HUES64 (cell line): ENCODE results near the gene MMP3.

Experiments
- H3K27ac ChIP-seq: 2 replicates; pipeline ENCODE4 v1.7.0; 2013; ENCODE audit warnings: low read depth, low read length, inconsistent platforms
- H3K27me3 ChIP-seq: 2 replicates; pipeline ENCODE4 v1.6.1; 2013; ENCODE audit warnings: mild to moderate bottlenecking, low read length; ENCODE audit not compliant: insufficient read depth
- H3K36me3 ChIP-seq: 2 replicates; pipeline ENCODE4 v1.6.1; 2013; ENCODE audit warnings: mild to moderate bottlenecking, low read length; ENCODE audit not compliant: insufficient read depth
- H3K4me1 ChIP-seq: 2 replicates; pipeline ENCODE4 v1.6.1; 2013; ENCODE audit warnings: mild to moderate bottlenecking, low read length, moderate library complexity; ENCODE audit not compliant: insufficient read depth
- H3K4me3 ChIP-seq: 2 replicates; pipeline ENCODE4 v1.5.1; 2013; ENCODE audit warnings: mild to moderate bottlenecking, low read length, moderate library complexity
- H3K9ac ChIP-seq: 2 replicates; pipeline ENCODE4 v1.6.1; 2013; ENCODE audit warnings: mild to moderate bottlenecking, low read depth, low read length
- H3K9me3 ChIP-seq: 2 replicates; pipeline ENCODE4 v1.6.1; 2013; ENCODE audit warnings: low read depth, low read length; ENCODE audit not compliant: insufficient read depth
- WGBS: fragments of 150-250, 120-280 bp; methylation state at CpG from one replicate; pipeline ENCODE4 v1.1.7; 2013; ENCODE audit warnings: missing lambda C conversion rate; 5-methylcytosine and 5-hydroxymethylcytosine counted together

The MMP3 gene

DNA sequence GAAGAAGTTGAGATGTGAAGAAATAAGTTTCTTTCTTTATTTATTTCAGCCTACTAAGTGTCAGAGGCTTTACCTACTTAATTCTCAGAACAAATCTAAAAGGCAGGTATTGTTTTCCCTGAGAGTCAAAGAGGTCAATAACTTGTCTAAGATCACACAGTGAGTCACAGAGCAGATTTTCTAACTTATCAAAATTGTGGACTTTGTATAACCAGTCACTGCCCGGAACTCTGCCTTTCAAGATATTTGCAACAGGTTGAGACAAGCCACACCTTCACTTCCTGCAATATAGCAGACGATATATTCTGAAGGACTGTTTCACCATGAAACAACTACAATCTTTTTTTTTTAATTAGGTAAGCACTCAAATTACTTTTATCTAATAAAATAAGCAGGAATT lies 10.5 kb upstream of the MMP3 start:
- Histone ChIP-seq H3K27me3 (no peaks in the 10 kb centered on the region), H3K9ac (no peak overlapping the region), H3K4me1 (no peaks in the 10 kb centered on the region), H3K9me3 (no peaks in the 10 kb centered on the region), H3K36me3 (no peaks in the 10 kb centered on the region), H3K4me3 (no peak overlapping the region), H3K27ac (no peak overlapping the region)
- 89% methylated on average over 2 of the region's 2 CpGs for WGBS

DNA sequence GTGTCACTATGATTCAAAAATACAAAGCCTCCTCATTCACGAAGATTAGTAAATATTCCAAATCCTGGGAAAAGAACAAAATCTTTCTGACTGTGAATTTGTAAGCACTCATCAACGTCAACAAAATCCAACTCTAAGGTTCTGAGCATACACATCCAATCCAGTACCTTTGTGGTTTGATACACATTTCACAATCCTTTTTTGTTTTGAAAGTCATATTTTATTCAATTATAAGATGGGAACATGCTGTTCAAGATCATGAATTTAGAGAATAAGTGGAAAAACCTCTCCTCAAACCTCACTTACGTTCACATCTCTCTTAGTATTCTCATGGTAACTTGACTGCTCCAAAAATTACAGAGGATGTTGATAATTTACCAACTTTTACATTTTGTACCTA lies 9.6 kb upstream of the MMP3 start:
- H3K27ac ChIP-seq: no peak overlapping the region
- no peaks in the 10 kb centered on the region for H3K4me1 ChIP-seq
- no peaks in the 10 kb centered on the region for H3K9me3 ChIP-seq
- no peaks in the 10 kb centered on the region for H3K36me3 ChIP-seq
- H3K27me3 ChIP-seq: no peaks in the 10 kb centered on the region
- no peak overlapping the region for H3K9ac ChIP-seq
- no peak overlapping the region for H3K4me3 ChIP-seq
- WGBS: 83% methylated on average over 3 of the region's 3 CpGs

DNA sequence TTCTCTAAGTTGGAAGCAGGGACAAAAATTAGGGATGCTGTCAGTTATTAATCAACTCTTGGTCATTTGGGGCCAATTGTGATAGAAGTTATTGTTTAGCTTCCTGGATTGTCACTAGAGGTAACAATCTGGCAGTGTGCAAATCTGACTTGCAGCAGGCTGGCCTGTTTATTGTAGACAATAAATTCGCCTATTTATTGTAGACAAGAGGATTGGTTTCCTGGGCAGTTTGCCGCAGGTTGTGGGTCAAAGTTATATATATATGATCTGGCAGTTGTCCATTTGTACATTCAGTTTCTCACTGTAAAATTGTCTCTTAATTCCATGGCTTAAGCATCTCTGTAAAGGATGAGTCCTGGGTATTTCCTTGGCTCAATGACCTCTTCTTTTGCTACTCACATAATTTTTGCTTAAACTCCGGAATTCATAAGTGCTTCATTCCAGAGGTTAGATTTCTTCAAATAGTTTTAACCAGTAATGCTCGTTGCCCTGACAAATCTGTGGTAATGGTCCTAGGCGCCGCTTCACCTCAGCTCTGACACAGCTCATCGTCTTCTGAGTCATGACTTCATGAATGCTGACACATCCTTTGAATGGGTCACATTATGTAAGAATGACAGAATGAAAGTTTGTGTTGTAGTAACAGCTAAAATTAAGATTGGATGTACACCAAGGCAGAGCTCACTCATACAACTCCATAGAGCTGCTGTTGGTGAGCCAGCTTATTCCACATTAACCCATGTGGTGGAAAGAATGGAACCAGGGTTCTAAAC lies 7.8 kb upstream of the MMP3 start:
- no peaks in the 10 kb centered on the region for H3K27me3 ChIP-seq
- no peaks in the 10 kb centered on the region for H3K9me3 ChIP-seq
- H3K27ac ChIP-seq: no peak overlapping the region
- 93% methylated on average over 7 of the region's 7 CpGs for WGBS
- no peak overlapping the region for H3K4me3 ChIP-seq
- H3K36me3 ChIP-seq: no peaks in the 10 kb centered on the region
- H3K9ac ChIP-seq: no peak overlapping the region
- no peaks in the 10 kb centered on the region for H3K4me1 ChIP-seq

DNA sequence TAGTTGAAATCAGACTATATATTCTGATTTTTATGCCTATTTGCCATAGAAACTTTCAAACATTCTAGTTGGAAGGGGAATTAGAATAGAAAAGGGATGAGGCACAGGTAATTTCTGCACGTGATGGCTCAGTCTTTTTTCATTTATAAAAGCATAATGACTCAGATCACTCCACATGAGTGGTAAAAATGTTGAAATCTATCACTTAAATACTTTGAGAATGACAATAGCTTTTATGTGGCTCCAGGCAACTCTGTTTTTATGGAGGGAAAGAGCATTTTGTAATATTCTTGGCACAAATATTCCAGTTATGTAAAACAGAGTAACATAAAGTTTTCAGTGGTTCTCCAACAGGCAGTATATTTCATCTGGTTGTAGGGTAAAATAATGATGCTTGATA lies 5.9 kb upstream of the MMP3 start:
- Histone ChIP-seq H3K27me3 (no peaks in the 10 kb centered on the region), H3K4me1 (no peaks in the 10 kb centered on the region), H3K9me3 (no peaks in the 10 kb centered on the region), H3K36me3 (no peaks in the 10 kb centered on the region), H3K27ac (no peak overlapping the region), H3K9ac (no peak overlapping the region), H3K4me3 (no peak overlapping the region)
- WGBS: no CpG with 5 or more reads among the region's 1 CpG

DNA sequence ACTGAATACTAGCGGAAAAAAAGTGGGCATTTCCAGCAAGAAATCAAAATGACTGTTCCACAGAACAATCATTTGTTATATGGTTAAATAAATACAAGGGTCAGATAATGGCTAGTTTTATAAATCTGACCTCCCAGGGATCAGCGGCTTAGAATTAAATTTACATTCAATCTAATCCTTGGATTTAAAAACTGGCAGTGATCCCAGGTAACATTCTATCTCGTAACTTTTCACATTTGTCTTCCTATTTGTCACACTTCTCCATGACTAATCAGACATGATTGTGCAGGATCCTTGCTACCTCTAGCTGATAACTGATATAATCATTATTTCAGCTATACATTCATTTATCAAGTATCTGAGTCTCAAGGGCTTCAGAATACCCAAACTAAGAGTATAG lies 2.9 kb upstream of the MMP3 start:
- Histone ChIP-seq H3K27ac (no peak overlapping the region), H3K4me1 (no peaks in the 10 kb centered on the region), H3K9ac (no peak overlapping the region), H3K9me3 (no peaks in the 10 kb centered on the region), H3K4me3 (no peak overlapping the region), H3K27me3 (no peaks in the 10 kb centered on the region), H3K36me3 (no peaks in the 10 kb centered on the region)
- 93% methylated on average over 3 of the region's 3 CpGs for WGBS

DNA sequence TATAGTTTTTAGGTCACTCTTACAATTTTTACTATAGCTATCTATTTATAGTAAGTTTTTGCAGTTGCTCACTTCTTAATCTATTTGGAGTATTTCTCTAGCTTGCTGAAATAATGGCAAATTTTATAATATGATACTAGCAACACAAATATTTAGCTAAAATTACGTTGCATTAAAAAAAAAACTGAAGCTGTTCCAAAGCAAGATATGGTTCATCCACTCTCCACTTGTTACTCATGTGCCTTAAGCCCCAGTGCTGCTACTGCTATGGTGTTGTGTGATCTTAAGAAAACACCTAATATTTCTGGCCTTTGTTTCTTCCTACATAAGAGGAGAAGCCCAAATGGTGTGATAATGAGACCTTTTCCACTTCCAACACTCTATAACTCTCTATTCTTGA lies 479 bp downstream of the MMP3 start:
- WGBS: 100% methylated on average over 1 of the region's 1 CpG
- no peak overlapping the region for H3K9ac ChIP-seq
- no peak overlapping the region for H3K4me3 ChIP-seq
- no peaks in the 10 kb centered on the region for H3K9me3 ChIP-seq
- no peaks in the 10 kb centered on the region for H3K4me1 ChIP-seq
- no peak overlapping the region for H3K27ac ChIP-seq
- no peaks in the 10 kb centered on the region for H3K27me3 ChIP-seq
- no peaks in the 10 kb centered on the region for H3K36me3 ChIP-seq

DNA sequence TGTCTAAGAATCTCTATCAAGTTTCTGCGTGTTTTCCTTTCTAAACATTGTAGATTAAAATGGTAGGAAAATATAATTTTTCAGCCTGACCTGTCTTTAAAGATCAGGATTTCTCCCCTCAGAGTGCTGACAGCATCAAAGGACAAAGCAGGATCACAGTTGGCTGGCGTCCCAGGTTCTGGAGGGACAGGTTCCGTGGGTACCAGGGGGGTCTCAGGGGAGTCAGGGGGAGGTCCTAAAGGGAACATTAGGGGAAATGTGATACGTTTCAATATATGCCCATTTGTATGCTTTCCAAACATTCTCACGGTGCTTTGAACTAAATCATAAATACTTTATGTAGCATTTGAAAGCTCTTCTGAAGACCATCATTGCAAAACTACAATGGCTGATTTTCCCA lies 3.4 kb downstream of the MMP3 start:
- Histone ChIP-seq H3K9ac (no peak overlapping the region), H3K4me3 (no peak overlapping the region), H3K9me3 (no peaks in the 10 kb centered on the region), H3K27me3 (no peaks in the 10 kb centered on the region), H3K4me1 (peaks cover 19% of the 10 kb centered on the region), H3K27ac (no peak overlapping the region), H3K36me3 (no peaks in the 10 kb centered on the region)
- WGBS: 95% methylated on average over 5 of the region's 5 CpGs

DNA sequence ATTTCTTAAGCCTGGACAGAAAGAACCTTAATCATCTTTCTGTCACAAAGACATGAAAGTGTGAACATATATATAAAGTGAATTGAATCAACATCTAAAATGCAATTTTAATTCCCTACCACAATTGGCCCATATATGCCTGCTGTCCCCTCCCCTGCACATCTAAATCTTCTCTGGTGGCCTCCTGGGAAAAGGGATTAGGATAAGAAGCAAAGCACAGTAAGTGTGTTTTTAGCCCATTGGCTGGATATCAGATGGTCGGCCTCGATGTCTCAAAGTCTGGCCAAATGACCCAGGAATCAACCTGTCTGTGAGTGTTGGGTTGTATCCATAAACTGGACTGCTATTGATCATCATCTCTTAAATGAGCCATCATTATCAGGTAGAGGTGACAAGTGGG lies 5.8 kb downstream of the MMP3 start:
- H3K27me3 ChIP-seq: no peaks in the 10 kb centered on the region
- 95% methylated on average over 2 of the region's 2 CpGs for WGBS
- no peaks in the 10 kb centered on the region for H3K9me3 ChIP-seq

DNA sequence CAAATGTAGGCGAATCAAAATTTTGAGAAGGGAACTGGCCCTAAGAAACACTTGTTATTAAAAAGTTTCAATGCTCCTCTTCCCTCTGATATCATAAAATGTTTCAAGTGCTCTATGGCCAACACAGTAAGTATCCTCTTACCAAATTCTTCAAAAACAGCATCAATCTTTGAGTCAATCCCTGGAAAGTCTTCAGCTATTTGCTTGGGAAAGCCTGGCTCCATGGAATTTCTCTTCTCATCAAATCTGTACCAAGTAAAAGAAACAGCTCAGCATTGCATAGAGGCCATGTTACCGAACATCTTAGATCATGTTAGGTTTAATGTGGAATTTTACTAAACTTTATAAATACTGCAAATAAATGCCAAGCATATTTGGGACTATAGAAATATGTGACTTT lies 6.3 kb downstream of the MMP3 start:
- WGBS: 100% methylated on average over 1 of the region's 2 CpGs
- no peaks in the 10 kb centered on the region for H3K27me3 ChIP-seq

More for the DNA sequence above, 5.8 kb downstream of the MMP3 start:
- H3K4me1 ChIP-seq: peaks cover 19% of the 10 kb centered on the region
- H3K36me3 ChIP-seq: no peaks in the 10 kb centered on the region
- H3K27ac ChIP-seq: no peak overlapping the region
- H3K9ac ChIP-seq: no peak overlapping the region
- H3K4me3 ChIP-seq: no peak overlapping the region

DNA sequence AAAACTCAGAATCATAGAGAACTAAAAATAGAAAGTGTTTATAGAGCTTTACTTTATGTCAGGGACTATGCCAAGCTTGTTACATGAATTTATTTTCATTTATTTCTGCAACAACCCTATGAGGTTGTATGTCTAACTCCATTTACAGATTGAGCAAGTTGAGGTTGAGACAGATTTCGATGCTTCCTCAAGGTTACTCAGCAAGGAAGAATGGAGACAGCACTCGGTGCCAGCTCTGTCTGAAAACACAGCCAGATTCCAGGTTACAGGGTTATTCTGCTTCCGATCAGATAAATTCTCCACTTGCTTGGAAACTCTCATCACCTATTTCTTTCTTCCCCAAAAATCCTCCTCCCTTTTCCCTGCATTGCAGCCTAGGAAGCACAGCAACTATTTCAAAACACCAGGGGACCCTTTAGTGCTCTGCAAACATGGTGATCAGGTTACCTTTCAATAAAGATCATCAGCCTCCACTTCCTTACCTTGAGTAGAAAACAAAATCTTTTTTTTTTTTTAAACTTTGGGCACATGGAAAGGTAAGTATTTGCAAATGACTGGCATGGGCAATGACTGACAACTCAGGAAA lies 7.0 kb downstream of the MMP3 start:
- WGBS: 76% methylated on average over 3 of the region's 3 CpGs
- H3K4me1 ChIP-seq: peaks cover 19% of the 10 kb centered on the region
- H3K9ac ChIP-seq: no peak overlapping the region

More for the DNA sequence above, 6.3 kb downstream of the MMP3 start:
- Histone ChIP-seq H3K4me3 (no peak overlapping the region), H3K36me3 (no peaks in the 10 kb centered on the region), H3K27ac (no peak overlapping the region), H3K4me1 (peaks cover 19% of the 10 kb centered on the region), H3K9ac (no peak overlapping the region), H3K9me3 (no peaks in the 10 kb centered on the region)

DNA sequence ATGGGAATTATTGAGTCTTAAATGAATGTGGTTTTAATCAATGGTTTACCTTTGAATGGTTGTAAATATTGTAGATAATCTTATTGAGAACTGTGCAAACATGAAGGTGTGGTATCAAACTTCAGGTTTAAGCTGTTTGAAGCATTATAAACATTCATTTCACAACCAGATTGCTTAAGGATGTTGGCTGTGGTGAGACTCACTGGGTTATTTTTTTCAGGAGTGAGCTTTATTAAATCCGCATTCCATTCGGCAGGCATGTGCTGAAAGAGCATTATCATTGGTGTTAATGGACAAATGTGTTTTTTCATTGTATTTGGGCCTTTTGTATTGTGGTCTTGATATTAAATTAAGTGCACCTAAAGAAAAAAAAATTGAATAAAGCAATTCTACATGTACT lies 9.7 kb downstream of the MMP3 start:
- no peaks in the 10 kb centered on the region for H3K36me3 ChIP-seq
- no peak overlapping the region for H3K4me3 ChIP-seq
- no peaks in the 10 kb centered on the region for H3K9me3 ChIP-seq
- H3K9ac ChIP-seq: no peak overlapping the region
- H3K4me1 ChIP-seq: peaks cover 19% of the 10 kb centered on the region
- no peak overlapping the region for H3K27ac ChIP-seq
- WGBS: 97% methylated on average over 2 of the region's 2 CpGs
- H3K27me3 ChIP-seq: no peaks in the 10 kb centered on the region

More for the DNA sequence above, 7.0 kb downstream of the MMP3 start:
- no peaks in the 10 kb centered on the region for H3K27me3 ChIP-seq
- H3K27ac ChIP-seq: no peak overlapping the region
- no peaks in the 10 kb centered on the region for H3K36me3 ChIP-seq
- H3K4me3 ChIP-seq: no peak overlapping the region
- no peaks in the 10 kb centered on the region for H3K9me3 ChIP-seq
